GM19193 (cell line): Measurements from ENCODE around the gene ANKRD55.

ENCODE experiments used
- POLR2A ChIP-seq: IDR thresholded peaks from 4 replicates; pipeline ENCODE4 v1.6.1; 2011; ENCODE audit not compliant: insufficient read depth, insufficient read length; ENCODE audit errors: extremely low read depth

Gene ANKRD55

DNA sequence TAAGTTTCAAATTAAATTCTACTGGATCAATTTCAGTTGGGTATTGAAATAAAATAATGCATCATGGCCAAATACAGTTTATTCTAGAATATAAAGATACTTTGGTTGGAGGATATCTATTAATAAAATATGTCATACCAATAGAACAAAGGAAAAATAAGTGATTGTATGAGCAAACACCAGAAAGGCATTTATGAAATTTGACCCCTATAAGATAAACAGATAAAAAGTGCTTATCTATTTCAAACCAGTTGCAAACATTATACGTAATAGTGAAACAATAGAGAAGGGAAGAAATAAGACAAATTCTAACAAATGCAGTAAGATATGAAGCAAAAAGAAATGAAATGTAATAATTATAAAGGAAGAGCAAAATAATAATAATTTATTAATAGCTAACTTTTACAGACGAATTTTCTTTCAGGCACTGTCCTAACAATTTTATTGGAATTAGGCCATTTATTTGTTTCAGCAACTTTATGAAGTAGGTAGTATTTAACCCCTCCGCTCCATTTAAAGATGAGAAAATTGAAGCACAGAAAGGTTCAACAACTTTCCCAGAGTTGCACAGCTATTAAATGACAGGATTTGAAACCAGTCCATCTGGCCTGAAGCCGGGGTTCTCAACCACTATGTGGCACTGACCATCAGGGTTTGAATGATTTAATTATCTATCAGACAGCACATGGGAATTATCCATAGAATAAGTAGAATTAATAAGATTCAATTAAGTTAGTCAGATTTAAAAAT, 20.8 kb downstream of the ANKRD55 start:
- no peak for TF ChIP-seq POLR2A

DNA sequence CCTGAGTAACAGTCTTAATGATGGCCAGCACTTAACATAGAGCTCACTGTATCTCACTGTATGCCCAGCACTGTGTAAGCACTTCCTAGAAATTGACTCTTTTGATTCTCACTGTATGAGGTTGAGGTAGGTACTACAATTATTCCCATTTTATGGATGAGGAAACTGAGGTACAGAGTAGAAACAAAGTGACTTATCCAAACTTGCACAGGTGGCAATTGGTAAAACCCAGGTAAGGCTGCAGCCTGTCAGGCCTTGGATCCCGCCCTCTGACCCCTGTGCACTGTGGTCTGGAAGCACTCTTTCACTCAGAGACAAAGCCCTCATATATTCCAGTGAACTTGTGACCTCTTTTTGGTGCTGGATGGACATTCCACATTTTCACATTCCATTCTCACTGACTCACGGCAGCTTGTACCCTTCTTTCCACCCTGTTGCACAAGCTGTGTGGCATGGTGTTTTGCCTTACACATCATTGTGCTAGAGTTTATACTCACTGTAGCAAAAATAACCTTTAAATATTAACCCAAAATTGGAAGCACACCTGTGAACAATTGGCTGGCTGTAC, 21.7 kb downstream of the ANKRD55 start:
- TF ChIP-seq POLR2A, result no peak

DNA sequence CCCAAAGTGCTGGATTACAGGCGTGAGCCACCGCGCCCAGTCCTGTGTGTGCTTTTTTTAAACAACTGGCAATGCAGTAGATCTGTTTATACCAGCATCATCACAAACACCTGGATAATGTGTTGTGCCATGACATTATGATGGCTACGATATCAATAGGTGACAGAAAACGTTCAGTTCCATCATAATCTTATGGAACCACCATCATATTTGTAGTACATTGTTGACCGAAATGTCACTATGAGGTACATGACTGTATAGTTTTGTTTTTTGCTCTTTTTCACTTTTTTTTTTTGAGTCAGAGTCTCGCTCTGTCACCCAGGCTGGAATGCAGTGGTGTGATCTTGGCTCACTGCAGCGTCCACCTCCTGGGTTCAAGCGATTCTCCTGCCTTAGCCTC, 24.4 kb downstream of the ANKRD55 start:
- no peak for TF ChIP-seq POLR2A

DNA sequence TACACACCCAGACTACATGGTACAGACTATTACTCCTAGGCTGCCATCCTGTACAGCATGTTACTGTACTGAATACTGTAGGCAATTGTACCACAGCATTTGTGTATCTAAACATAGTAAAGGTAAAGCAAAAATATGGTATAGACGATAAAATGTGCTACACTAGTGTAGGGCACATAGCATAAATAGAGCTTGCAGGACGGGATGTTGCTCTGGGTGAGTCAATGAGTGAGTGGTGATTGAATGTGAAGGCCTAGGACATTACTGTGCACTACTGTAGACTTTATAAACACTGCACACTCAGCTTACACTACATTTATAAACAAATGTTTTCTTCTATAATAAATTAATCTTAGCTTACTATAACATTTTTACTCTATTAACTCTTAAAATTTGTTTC, 25.6 kb downstream of the ANKRD55 start:
- TF ChIP-seq POLR2A, result no peak

DNA sequence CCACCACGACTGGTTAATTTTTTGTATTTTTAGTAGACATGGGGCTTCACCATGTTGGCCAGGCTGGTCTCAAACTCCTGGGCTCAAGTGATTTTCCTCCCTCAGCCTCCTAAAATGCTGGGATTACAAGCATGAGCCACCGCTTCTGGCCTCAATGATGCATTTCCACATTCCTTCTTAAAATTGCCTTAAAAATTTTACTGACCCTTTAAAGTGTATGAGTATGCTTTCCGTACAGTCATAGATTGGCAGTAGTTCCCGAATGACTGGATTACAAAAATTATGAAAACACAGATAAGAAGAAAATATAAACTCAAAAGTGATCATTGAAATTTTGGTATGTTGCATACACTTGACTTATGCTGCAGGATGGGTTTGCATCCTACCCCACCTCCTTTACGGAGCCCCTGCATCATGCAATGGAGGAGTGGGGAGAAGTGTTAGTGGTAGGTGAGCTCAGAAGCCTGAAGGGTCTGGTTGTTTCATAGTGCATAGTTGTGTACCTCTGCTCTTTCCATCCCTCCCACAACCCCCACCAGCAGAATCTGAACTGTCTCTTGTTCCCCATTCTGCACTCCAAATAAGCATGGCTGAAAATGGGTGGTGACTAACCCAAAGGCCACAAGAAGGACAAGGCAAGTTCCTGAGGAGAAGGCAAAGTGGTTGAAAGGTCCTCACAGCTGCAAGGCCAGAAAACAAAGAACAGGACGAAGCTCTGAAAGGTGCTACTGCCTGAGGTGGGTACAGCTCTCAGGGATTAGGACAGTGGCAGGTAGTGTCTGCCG, 26.8 kb downstream of the ANKRD55 start:
- TF ChIP-seq POLR2A, result no peak

DNA sequence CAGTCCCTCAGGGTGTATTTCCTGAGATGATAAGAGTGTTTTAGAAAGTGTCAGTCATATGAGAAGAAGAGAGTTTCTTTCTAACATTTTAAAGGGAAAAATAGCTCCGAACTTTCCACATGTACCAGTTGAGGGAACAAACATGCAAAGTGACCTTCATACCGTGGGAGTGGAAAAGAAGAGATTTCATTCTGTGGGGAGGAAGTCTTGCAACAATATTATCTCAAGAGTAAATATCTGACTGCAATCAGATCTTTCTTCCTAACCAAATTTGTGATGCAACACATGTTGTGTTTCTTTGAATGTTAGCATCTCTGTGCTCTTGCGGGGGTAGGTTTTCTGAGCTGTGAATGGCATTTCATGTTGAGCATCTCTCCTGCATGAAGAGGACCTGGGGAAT, 30.6 kb downstream of the ANKRD55 start:
- TF ChIP-seq POLR2A, result no peak

DNA sequence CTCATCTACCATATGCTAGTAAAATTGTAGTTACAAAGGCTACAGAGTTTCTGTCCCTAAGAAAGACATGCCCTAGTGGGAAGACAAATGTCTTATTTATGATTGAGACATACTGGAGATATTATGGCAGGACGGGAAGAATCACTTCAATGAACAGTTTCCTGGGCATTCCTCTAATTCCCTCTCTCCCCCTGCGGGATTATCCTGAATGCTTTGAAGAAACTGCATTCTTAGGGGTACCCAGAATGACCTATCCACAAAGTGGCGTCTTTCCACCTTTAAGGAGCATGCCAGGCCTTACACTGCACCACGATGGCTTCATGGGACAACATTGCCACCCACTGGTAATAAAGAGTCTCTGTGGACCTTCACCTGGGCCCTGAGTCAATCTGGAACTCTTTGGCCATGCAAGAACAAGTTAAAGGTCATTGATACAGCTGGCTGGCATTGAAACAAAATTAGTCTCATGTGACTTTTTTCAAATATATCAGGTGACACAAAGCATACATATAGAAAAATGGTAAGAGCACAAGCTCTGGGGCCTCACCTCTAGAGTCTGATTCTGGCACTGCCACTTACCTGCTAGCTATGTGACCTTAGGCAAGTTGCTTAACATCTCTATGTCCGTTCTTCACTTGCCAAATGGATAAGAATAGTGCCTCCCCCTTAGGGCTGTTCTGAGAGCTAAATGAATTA, 32.0 kb downstream of the ANKRD55 start:
- no peak for TF ChIP-seq POLR2A

DNA sequence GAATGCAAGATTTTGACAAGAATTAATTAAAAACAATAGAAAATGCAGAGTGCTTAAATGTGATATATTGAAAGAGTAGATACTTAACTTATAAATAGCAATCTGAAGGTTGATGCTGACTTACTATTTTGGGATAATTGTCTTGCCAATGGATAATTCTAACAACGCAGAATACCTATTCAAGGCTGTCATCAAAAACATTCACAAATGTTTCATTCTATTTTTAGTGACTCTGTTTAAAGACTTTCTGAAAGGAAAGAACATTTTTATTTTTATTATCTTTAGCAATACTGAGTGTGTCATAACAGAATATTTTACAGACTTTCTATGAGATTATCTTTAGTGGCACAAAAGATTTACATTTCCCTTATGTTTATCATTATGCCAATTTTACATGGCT, 38.1 kb downstream of the ANKRD55 start:
- no peak for TF ChIP-seq POLR2A

DNA sequence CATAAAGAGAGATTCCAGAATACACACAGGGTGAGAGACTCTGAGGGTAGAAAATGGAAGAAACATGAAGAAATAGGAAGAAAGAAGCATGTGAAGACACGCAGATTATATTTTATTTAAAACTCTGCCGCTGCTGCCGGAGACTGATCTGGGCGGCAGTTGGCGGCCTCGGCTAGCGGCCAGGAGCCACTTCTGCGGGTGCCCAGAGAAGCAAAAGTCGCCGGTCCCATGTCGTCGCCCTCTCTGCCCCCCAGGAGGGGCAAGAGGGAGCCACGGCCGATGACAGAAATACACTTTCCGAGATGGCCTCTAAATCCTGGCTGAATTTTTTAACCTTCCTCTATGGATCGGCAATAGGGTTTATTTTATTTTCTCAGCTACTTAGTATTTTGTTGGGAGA, 40.9 kb downstream of the ANKRD55 start:
- no peak for TF ChIP-seq POLR2A

DNA sequence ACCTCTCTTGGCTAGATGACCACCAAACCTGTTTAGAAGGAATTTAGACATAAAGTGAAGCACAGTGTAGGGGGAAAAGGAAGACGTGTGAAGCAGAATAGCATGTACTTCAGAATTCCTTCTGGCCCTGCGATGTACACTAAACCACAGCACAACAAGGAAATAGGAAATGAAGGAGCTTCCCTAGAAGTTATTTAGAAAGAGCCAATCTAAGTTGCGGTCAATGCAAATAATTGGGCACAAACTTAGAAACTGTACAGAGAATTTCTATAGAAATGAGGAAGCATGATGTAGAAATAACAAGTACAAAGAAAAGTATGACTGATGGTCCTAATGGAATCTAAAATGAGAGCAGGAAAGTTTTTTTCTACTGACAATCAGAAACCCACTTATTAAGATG, 41.5 kb downstream of the ANKRD55 start:
- TF ChIP-seq POLR2A, result no peak

DNA sequence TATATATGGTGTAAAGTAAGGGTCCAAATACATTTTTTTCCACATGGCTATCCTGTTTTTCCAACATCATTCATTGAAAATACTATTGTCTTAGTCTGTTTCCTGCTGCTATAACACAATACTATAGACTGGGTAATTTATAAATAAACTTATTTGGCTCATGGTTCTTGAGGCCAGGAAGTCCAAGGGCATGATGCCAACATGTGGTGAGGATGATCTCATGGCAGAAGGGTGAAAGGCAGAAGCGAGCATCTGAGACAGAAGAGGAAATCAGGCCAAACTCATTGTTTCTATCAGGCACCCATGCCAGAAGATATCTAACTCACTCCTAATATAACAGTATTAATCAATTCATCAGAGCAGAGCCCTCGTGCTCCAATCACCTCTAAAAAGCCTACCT, 42.6 kb downstream of the ANKRD55 start:
- TF ChIP-seq POLR2A, result no peak

DNA sequence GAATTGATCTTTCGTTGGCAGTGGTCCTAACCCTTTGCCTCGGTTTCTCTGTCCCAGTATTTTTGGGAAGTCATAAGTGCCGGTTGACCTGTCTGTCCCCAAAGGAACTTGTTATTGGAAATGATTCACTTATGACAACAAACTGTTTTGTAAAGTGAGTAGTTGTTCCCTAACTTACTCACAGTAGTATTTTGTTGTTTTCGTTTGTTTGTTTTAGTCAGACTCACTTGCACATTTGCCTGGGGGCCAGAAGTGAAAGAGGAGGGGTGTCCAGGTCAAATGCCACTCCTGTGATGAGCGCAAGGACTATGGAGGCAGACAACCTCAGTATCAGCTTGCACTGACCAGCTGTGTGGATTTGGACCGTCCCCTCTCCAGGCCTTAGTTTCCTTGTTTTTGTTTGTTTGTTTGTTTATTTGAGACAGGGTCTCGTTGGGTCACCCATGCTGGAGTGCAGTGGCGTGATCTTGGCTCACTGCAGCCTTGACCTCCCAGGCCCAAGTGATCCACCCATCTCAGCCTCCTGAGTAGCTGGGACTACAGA, 47.3 kb downstream of the ANKRD55 start:
- TF ChIP-seq POLR2A, result no peak

DNA sequence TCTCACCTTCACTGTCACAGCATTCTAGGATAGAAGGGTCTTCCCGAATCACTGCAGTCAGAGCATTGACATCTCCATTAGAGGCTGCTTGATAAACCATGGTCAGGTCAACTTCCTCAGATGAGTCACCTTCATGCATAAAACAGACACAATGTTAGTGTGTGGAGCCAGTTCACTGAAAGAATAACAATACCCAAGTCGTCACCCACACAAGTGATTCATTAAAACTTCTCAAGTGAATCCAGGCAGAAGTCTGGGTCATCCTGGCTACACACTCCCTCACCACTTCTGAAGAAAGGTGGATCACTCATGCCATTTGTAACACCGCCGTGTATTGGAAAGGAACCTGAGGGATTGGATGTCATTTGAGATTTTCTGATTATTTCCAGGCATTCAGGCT, 49.6 kb downstream of the ANKRD55 start:
- TF ChIP-seq POLR2A, result no peak

DNA sequence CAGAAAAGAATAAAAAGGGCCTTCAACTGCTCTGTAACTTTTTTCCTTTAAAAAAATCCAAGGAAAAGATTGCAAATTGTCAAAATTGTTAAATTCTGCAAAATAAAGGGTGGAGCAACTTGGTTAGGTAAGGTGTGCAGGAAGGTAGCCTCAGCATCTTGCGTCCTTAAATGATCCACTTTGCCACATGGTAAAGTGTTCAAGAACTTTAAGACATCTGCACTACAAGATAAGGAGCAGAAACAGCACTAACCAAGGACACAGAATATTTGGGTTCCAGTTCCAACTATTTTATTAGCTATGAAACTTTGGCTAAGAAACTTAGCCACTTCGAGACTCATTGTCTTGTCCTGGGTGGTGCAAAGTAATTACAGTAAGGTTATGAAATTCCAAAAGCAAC, 53.7 kb downstream of the ANKRD55 start:
- TF ChIP-seq POLR2A, result no peak

DNA sequence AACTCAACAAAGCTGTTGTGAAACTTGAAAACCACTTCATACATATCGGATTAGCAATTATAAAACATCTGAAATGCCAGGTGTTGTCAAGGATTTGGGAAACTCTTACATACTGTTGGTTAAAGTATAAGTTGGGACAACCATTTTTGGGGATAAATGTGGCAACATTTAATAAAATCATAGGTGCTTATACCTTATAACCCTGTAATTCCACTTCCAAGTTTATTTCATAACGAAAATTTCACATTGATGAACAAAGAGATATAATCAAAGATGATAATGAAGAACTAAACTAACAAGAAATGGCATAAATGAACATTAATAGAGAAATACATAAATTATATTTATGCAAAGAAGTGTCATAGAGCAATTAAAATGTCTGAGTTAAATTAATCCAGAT, 54.3 kb downstream of the ANKRD55 start:
- no peak for TF ChIP-seq POLR2A
